GM20431 (cell line): Measurements from ENCODE around the gene PDZD7.

Source experiments
- in situ Hi-C: fragments of 300-500 bp; cut with MseI, MboI; formaldehyde crosslinking; loops from one replicate; pipeline ENCODE4 v1.15.0; 2020; ENCODE audit warnings: low sequenced_read_pairs; ENCODE audit not compliant: unreplicated experiment

PDZD7 gene

DNA sequence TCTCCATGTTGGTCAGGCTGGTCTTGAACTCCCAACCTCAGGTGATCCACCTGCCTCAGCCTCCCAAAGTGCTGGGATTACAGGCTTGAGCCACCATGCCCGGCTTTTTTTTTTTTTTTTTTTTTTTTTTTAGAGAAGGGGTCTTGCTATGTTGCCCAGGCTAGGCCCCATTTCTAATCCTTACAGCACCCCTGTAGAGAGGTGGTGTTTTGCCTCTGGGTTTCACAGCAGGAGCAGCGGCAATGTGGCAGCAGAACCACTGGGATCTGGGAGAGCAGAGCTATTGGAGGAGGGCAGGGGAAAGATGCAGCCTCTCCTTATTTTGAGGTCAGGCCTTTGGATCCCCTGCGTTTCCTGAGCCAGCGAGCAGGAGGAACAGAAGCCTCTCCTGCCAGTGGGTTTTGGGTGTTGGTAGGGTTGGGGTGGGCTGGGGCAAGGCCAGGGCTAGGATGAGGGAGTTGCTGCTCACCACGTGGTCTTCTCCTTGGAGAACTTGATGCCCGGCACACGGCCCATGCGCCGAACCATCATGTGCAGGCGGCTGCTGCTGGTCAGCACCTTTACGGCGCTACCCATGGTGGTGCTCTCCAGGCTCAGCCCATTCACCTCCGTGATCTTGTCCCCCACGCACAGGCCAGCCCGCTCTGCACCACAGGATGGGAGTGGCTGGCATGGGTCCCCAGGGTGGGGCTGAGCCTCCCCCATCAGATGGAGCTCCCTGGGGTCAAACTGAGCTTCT is 7.8 kb downstream of the PDZD7 start:
- in situ Hi-C loops, result no loop called here

DNA sequence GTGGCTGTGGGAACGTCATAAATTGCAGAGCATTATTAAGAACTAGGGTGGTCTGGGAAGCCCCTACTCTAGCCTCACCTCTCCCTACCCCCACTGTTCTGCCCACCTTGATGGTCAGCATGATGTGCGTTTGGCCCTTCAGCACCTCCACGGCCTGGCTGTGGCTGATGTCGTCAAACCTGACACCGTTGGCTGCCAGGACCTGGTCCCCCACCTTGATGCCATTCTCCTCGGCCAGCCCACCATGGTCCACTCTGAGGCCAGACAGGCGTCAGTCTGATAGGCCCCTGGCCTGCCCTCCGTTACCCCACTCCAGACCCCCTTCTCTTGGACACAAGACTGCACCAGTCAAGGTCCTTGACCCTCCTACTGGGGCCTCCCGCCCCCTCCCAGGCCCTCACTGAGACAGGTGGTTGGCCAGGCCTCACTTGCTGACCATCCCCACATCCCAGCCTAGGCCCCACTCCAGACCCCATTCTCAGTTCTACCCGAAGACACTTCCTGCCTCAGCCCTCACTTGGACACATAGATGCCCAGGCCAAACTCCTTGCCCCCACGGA is 9.2 kb downstream of the PDZD7 start:
- in situ Hi-C loops, result no loop called here

DNA sequence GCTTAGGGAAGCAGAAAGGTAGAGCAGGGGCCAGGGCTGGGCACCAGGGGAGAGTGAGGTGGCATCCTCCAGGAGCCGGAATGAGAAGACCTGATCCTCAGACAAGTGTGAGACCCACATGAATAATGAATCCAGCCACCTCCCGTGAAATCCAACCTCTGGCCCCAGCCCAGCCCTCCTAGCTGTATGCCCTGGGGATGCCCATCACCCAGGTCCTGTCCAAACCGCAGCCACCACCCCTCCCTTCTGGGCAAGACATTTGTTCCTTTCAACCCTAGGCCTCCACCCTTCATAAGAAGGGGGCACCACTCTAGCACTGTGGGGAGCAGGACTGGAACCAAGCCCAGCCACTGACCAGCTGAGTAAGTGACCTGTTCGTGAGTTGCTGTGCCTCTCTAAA is 9.7 kb downstream of the PDZD7 start:
- in situ Hi-C loops, result no loop called here

DNA sequence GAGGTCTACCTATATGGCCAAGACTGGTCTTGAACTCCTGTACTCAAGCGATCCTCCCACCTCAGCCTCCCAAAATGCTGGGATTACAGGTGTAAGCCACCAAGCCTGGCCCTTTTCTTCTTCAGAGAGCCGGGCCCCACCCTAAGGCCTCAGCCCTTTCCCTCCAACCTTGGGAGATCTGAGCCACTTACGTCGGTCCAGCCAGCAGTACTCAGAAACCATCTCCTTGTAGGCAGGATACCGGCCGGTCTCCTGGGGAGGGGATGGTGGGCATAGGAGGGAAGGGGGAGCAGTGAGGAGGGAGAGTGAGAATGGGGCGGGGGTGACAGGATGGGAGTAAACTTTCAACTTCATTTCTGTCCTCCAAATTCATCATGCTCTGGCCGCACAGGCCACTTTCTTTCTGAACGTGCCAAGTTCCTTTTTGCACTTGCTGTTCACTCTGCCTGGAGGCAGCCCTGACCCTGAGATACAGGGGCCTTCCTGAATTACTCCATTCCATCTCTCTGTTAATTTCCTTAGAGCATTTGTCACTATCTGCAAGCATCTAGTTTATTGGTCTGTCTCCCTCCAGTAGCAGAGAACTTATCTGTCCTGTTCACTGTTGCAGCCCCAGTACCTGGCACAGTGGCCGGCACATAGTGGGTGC is 10.4 kb downstream of the PDZD7 start:
- in situ Hi-C loops, result no loop called here

DNA sequence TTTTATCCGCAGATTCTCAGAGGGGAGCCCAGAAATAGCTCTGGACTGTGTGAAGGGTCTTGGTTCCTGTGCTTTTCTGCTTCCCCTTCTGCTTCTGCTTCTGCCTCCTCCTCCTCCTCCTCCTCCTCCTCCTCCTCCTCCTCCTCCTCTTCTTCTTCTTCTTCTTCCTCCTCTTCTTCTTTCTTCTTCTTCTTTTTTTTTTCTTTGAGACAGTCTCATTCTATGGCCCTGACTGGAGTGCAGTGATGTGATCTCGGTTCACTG is 11.6 kb downstream of the PDZD7 start:
- in situ Hi-C loops, result no loop called here

DNA sequence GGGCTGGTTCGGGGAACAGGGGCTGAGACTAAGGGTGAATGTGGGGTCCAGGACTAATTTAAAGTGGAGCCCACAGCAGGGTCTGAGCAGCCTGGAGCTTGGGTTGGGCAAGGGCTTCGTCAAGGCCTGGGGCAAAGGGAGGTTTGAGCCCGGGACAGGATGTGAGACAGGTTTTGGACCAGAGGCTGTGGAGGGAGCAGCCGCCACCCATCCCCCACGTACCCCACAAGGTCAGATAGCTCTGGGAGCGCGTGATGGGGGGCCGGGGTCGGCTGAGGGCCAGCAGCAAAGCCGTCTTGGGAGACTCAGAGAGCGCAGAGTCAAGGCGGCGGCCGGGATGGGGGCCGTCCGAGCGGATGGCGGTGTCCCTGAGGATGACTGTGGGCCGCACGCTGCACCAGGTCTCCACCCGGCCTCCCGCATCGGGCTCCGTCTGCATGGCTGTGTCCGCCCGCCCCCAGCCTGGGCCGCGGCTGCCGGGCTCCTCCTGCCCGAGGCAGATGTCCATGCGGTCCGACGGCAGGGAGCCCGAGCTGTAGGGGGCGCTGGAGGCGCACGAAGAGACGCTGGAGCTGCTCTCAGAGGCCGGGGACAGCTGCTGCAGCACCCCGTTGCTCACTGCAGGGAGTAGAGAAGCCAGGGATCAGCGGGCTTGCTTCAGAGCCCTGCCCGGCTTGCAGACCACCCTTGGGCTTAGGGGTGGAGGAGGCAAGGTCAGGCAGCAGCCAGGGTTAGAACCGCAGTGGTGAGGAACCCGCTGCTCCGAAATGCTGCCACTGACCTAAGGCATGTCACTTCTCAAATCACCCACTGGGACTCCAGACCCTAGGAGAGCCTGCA is 12.1 kb downstream of the PDZD7 start:
- in situ Hi-C loops, result no loop called here

DNA sequence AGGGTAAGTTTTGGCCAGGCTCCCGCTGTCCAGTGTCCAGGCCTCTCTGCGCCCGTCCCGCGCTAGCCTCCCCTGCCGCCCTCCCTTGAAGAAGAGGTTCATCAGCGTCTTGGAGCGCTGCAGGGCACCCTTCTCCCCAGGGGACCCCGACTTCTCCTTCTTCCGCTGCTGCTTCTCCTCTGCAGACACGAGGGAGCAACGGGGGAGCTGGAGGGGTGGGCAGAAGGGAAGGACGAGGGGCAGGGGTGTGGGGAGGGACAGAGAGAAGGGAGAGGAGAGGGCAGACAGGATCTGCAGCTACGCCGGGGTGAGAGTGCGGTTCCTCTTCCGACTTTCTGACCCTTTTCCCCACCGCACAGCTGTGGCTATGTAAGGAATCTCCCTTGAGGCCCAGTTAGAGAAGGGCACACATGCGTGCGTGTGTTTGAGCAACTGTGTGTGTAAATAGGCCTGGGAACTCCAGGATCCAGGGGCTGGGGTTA is 12.8 kb downstream of the PDZD7 start:
- in situ Hi-C loops, result no loop called here

DNA sequence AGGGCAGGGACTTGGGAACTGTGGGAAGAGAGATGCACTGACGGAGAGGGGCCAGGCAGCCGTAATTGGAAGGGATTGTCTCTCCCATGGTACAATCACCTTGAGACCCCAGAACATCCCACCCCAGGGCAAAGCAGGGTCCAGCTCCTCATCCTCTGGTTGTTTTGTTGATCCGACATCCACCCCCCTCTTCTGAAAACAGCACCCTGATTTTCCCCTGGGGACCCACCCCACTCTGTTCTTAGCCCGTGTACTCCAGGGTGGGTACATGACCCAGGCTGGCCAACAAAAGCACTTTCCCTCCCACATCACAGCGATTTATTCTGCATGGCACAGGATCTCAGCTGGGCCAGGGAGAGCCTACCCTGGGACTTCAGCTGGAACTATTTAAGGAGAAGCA is 14.1 kb downstream of the PDZD7 start:
- in situ Hi-C loops, result no loop called here

DNA sequence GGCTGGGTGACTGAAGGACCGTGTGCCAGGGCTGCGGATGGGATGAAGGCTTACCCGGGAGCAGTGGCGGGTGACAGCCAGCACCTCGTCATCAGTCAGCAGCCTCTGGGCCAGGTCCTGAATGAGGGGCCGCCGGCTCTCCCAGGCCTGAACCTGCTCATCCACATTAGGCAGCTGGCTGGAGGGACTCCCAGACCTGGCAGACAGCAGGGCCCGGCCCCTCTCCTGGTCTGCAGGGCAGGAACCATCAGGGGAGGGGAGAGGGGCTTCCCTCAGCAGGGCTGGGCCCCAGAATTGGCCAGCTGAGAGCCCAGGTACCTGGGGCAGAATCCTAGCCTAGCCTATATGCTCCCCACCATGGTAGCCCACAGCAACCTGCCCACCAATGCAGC is 15.4 kb downstream of the PDZD7 start:
- in situ Hi-C loops, result no loop called here

DNA sequence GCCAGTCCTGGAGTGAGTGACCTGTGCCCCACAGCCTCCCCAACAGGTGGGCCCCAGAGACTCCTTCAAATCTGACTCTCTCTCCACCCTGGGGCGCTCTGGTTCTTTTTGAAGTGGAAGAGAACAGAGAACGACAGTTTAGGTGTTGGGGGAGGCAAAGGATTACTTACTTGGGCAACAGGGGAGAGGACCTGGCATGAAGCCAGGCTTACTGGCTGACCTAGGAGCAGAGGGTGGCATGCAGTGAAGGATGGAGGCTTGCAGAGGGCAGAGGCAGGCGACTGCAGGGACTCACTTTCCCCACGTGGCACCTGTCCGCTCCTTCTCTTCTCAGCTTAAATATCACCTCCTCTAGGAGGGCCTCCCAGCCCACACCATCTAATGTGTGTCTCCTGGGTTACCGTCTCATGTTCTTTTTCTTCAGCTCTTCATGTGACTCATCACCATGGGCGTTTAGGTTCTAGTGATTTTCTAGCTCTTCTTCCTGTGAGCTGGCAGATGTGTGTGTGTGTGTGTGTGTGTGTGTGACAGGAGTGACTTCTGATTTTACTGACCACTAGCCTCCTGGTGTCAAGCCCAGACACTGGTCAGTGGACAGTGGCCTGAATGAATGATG is 15.9 kb downstream of the PDZD7 start:
- in situ Hi-C loops, result no loop called here

DNA sequence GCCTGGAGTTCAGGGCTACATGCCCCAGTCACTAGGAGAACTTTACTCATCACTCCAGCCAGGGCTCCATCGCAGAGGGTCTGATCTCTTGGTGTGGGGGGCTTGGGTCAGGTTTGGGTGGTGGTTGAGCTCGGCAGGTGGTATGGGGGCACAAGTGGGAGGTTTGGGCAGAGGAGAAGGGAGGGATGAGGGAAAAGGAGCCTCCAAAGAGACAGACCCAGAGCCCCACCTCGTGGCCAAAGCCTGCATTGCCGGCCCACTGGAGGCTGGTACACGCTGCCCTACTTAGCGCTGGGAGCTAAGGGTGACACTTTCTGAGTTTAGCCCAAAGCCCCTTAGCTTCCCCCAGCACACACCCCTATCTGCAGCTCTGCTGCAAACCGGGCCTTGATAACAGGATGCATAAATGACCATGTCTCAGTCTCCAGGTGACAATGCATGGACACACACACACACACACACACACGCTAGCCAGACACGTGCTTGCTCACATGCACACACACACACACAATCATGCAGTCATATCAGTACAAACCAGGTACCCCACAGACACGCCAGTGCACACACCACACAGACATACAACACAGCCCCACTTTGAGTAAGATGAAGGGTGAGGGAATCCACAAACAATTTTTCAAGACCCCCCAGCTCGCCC is 16.6 kb downstream of the PDZD7 start:
- in situ Hi-C loops, result no loop called here

DNA sequence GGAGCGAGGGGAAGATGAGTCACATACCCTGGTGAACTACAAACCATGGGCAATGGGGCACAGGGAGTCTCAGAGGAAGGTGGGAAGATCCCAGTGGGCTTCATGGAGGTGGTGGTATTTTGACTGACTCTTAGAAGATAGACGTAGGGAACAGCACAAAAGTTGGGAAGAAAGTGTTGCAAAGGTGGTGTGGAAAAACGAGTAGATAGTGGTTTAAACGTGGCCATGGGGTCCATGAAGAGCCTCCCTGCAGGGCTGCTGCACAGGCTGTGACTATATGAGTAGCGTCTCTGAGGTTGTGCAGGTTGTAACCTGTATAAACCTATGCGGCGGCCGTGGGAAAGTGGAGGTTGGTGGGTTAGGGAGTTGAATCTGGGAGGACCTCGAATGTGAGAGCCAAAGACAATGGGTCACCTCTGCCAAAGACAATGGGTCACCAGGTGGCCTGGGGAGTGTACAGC is 17.5 kb downstream of the PDZD7 start:
- in situ Hi-C loops, result no loop called here

DNA sequence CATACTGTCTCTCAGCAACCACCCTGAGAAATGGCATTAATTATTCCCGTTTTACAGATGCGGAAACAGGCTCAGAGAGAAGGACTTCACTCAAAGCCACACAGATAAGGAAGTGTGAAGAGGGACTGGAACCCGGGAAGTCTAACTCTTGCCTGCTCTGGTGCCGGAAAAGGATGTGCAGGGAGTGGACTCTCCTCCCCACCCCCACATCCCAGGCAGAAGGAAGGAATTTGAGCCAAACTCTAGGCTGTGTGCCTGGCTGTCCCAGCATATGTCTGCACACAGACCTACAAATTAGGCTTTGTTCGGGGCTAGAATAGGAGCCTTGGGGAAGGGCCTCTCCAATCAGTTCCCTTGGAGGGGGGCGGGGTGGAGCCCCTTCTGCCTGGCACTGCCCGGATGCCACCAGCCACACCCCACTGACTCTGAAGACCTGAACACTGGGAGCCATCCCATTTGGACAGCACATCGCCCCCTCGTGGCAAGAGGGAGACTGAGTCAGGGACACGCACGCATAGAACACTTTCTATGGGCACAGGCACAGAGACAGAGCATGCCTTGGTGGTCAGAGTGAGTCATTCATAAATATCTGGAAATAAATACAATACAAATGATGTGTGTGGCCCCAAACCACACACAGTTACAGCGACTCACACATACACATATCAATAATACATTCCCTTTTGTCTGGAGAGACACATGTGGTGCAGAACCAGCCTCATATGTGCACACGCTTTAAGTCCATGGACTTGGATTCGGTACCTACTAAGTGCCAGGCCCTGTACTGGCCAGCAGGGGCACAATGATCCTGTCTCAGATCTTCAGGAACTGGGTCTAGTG is 18.2 kb downstream of the PDZD7 start:
- in situ Hi-C loops, result no loop called here

DNA sequence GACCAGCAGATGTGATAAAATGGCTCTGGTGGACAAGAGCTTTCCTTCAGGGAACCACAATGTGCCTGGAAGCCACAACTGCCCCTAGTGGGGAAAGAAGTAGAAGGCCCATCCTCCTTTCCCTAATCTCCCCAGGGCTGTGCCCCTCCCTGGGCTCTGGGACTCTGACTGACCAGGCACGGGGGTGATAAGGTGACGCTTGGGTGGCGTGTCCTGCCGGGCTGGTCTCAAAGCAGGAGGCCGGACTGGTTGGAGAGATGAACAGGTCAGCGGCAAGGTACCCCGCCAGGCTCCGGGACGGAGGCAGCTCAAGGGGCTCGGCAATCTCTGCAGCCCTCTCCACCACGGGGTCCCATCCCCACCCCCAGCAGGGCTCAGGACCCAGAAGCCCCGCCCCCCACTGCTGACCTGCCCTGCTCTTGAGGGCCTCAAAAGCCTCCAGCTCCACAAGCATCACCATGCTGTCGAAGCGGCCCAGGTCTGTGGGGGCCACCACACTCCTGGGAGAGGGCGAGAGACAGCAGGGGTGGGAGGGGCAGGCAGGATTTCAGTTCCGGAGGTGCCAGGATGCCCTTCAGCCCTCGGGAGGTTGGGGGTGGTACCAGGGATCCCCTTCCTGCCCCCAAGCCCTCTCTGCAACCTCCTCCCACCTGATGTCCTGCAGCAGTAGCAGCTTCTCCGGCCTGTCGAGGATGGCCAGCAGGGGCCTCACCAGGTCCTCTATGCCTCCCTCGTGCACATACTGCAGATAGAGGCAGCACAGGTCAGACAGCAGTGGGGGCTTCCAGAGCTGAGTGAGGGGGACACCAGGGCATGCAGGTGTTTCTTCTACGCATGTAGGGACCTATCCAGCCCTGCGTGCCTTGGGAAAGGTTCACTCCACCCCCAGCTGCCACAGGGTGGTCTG is 19.2 kb downstream of the PDZD7 start:
- in situ Hi-C loops, result no loop called here

DNA sequence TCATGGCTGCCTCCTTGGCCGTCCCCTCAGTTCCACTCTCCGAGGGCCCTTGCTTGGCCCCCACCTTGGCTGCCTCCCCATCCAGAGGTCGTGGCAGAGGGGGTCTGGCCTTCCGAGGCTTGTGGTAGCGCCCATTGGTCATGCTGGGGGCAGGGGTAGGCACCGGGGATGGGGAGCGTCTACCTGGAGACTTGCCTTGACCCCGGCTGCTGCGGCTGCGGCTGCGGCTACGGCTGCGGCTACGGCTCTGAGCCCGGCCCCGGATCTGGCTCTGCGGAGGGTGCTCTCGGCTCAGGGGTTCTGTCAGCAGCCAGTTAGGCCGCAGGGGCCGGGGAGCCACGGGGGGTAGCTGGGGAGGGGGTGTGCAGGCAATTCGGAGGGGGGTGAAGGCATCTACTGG is 20.6 kb downstream of the PDZD7 start:
- in situ Hi-C loops, result no loop called here

DNA sequence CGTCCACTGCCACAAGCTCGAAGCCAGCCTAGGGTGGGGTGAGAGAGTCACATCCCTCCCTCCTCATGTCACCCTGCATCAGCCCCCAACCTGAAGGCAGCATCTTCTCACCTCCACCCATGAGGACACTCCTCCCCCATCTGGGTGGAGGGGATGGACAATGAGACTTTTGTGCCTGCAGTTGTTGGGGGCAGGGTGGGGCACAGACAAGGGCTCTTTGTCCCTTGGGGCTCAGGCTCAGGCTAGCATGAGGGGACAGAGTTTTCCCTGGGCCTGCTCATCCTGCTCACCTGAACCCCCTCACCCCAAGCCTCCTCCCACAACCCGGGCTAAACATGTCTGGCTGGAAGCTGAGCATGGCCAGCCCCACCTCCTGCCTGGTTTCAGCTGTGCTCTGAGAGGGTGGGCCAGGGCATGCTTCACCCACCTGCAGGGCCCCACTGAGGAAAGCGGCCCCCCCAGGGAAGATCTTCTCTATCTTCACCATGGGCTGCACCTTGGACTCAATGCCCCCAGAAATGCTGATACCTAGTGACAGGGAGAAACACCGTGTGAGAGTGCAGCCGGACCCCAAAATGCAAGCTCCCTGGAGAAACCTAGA is 22.0 kb downstream of the PDZD7 start:
- in situ Hi-C loops, result no loop called here

DNA sequence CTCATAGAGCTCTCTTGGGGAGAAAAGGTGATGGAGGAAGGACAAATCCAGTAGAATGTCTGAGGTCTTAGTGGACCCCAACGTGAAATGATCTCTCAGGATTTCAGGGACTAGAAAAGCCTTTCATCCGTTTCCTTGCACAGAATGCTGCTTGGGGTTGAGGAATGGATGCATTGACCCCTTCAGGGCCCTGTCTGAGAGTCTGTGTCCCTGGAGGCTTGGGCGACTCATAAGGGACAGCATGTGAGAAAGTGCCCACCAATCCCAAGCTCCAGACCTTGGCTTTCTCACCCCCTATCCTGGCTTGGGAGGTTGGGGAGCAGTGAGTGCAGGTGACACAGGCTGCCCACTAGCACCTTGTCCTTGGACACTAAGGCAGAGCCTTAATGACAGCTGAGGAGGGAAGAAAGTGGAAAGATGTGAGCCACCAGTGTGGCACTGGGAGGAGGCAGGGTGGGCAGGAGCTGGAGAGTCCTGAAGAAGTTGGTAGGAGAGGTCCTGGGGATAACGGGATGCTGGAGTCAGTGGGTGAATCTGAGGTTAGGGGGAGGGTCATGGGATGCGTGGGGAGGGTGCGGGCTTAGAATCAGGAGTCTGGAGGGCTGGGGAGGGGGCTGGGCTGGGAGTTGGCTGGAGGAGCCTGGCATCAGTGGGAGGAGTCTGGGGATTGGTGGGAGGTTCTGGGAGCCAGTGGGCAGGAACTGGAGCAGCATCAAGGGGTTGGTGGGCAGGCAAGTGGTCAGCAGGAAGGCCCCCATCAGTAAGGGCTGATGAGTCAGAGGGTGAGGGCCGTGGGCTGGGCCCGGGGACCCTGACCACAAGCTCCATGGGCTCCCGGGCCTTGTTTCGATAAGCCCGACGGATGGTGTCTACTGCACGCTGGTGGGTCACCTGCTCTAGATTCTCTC is 22.8 kb downstream of the PDZD7 start:
- in situ Hi-C loops, result no loop called here
